OCI-LY1 (cell line): ENCODE data around the gene AK5.

Experiments used
- EZH2 ChIP-seq: fragments of 200-600 bp; sonication (generic), shearing (Covaris generic); IDR thresholded peaks from 2 replicates; pipeline ENCODE4 v1.8.0; 2017; ENCODE audit warnings: borderline replicate concordance, mixed run types, mild to moderate bottlenecking, antibody characterized with exemption, low read length, moderate library complexity, mixed read lengths
- TF ChIP-seq, protein P1 (sequence below): fragments of 200-600 bp; sonication (generic), shearing (Covaris generic); IDR thresholded peaks from 2 replicates; pipeline ENCODE4 v1.5.1; 2017; ENCODE audit warnings: mild to moderate bottlenecking, antibody characterized with exemption, low read length, moderate library complexity, mixed read lengths

DNA sequence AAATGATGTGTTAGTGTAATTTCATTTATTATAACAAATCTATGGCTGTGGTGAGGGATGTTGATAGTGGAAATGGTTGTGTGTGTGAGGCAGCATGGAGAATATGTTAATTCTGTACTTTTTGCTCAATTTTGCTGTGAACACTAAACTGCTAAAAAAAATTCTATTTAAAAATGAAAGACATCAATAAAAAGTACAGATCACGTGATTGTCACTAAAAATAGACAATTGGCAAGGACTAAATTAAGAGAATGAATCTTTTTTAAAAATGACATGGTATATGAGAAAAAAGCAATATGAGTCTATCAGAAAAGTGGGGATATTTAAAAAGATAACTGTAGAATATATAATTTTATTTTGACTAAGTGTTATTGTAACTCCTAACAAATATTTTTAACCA lies 46.9 kb upstream of the AK5 start:
- TF ChIP-seq, protein P1, sequence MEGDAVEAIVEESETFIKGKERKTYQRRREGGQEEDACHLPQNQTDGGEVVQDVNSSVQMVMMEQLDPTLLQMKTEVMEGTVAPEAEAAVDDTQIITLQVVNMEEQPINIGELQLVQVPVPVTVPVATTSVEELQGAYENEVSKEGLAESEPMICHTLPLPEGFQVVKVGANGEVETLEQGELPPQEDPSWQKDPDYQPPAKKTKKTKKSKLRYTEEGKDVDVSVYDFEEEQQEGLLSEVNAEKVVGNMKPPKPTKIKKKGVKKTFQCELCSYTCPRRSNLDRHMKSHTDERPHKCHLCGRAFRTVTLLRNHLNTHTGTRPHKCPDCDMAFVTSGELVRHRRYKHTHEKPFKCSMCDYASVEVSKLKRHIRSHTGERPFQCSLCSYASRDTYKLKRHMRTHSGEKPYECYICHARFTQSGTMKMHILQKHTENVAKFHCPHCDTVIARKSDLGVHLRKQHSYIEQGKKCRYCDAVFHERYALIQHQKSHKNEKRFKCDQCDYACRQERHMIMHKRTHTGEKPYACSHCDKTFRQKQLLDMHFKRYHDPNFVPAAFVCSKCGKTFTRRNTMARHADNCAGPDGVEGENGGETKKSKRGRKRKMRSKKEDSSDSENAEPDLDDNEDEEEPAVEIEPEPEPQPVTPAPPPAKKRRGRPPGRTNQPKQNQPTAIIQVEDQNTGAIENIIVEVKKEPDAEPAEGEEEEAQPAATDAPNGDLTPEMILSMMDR = no peak
- no peak for TF ChIP-seq EZH2
